Epithelial cell of proximal tubule (primary cell): ENCODE data around the gene PHACTR2. TPM values are rescaled to one million over a fixed set of nuclear protein-coding genes. Genes with fewer than 3 reads are reported as not detected.
"Not testable (repeated sequence)": the region's sequence is repeated elsewhere in the genome, so short reads cannot be mapped to it uniquely, and the experiment has no call there.

Source experiments
- DNase-seq: peaks from one replicate; pipeline ENCODE4 v3.0.0-alpha.2; 2011; ENCODE audit warnings: low read depth
- H3K4me3 ChIP-seq: 2 replicates; pipeline ENCODE4 v1.5.1; 2011; ENCODE audit warnings: low read depth, mild to moderate bottlenecking, low read length
- CTCF ChIP-seq: conservative IDR thresholded peaks from 2 replicates; pipeline ENCODE4 v1.5.1; 2012; ENCODE audit warnings: low read depth, mild to moderate bottlenecking, low read length
- total RNA-seq: library from RNA; depleted of rRNA; stranded (reverse); fragments of >200 nt; gene quantifications from 2 replicates; pipeline ENCODE4 v1.2.3, GENCODE V29; 2015

The PHACTR2 gene
- total RNA-seq, 1 donor from 2014 or later = 13.8 TPM

- no peak for TF ChIP-seq CTCF
- no peak for DNase-seq
- no peak overlapping the region for H3K4me3 ChIP-seq
Observed at GRCh38 chr6:143647191-143647590, 30.6 kb upstream of the PHACTR2 start.

GRCh38 chr6:143647732-143648131 lies 30.0 kb upstream of the PHACTR2 start:
- no peak overlapping the region for H3K4me3 ChIP-seq
- TF ChIP-seq CTCF = no peak
- DNase-seq = no peak

- DNase-seq, H3K4me3 ChIP-seq: not testable (repeated sequence)
Observed at GRCh38 chr6:143649319-143649718, 28.4 kb upstream of the PHACTR2 start.

- H3K4me3 ChIP-seq, DNase-seq: not testable (repeated sequence)
Observed at GRCh38 chr6:143651328-143651727, 26.4 kb upstream of the PHACTR2 start.

- no peak overlapping the region for H3K4me3 ChIP-seq
- no peak for DNase-seq
- no peak for TF ChIP-seq CTCF
Observed at GRCh38 chr6:143652841-143653331, 24.9 kb upstream of the PHACTR2 start.

- no peak for DNase-seq
- TF ChIP-seq CTCF = no peak
Observed at GRCh38 chr6:143655541-143655940, 22.2 kb upstream of the PHACTR2 start.

GRCh38 chr6:143656026-143656425 lies 21.7 kb upstream of the PHACTR2 start:
- H3K4me3 ChIP-seq = no peak overlapping the region
- TF ChIP-seq CTCF = no peak
- no peak for DNase-seq

More at GRCh38 chr6:143655541-143655940, 22.2 kb upstream of the PHACTR2 start:
- H3K4me3 ChIP-seq = no peak overlapping the region

GRCh38 chr6:143657809-143658208 lies 20.0 kb upstream of the PHACTR2 start:
- no peak for DNase-seq
- TF ChIP-seq CTCF = no peak
- H3K4me3 ChIP-seq = no peak overlapping the region

- DNase-seq = not testable (repeated sequence)
Observed at GRCh38 chr6:143660170-143660569, 17.6 kb upstream of the PHACTR2 start.

More at GRCh38 chr6:143660170-143660569, 17.6 kb upstream of the PHACTR2 start:
- not testable (repeated sequence) for H3K4me3 ChIP-seq
